ENCODE measurements around the gene KCNH1. TPM values are rescaled to one million over a fixed set of nuclear protein-coding genes. Genes with fewer than 3 reads are reported as not detected.

Gene KCNH1
- polyA plus RNA-seq, 1 donor from 2014 or later: 3.9 TPM

- Histone ChIP-seq H3K9me2 (ENCODE audit: insufficient read depth, low read length) (no peaks in the 10 kb centered on the region), H3K9me3 (ENCODE audit: low read length) (no peaks in the 10 kb centered on the region), H3K36me3 (ENCODE audit: insufficient read depth, low read length) (no peaks in the 10 kb centered on the region), H3K27me3 (ENCODE audit: insufficient read depth, low read depth, low read length) (no peaks in the 10 kb centered on the region), H3K27ac (ENCODE audit: low read length) (no peak overlapping the region), H3K4me2 (ENCODE audit: low read length) (no peak overlapping the region), H3F3A (ENCODE audit: insufficient read depth, low read length, poor library complexity, severe bottlenecking) (no peaks in the 10 kb centered on the region), H2AFZ (ENCODE audit: low read depth, low read length) (no peak overlapping the region), H3K79me2 (replicated peaks; ENCODE audit: insufficient read depth, low read length) (no peaks in the 10 kb centered on the region), H3K4me3 (ENCODE audit: low read length) (no peak overlapping the region), H3K9ac (ENCODE audit: low read length) (no peak overlapping the region), H4K20me1 (ENCODE audit: insufficient read depth) (no peaks in the 10 kb centered on the region)
- TF ChIP-seq CTCF (IDR thresholded peaks at IDR 0.05; ENCODE audit: poor library complexity, severe bottlenecking) (no peak), SMC3 (conservative IDR thresholded peaks at IDR 0.05; ENCODE audit: poor library complexity) (no peak), REST (IDR thresholded peaks at IDR 0.05; ENCODE audit: borderline replicate concordance) (no peak), RAD21 (conservative IDR thresholded peaks at IDR 0.05) (no peak), POLR2AphosphoS5 (IDR thresholded peaks at IDR 0.05) (no peak), MXI1 (conservative IDR thresholded peaks at IDR 0.05; ENCODE audit: poor library complexity, severe bottlenecking) (no peak), EZH2 (IDR thresholded peaks at IDR 0.05; ENCODE audit: borderline replicate concordance, insufficient read depth, low read length, poor library complexity, severe bottlenecking) (no peak), TAF1 (IDR thresholded peaks at IDR 0.05; ENCODE audit: low read depth) (no peak), EP300 (conservative IDR thresholded peaks at IDR 0.05; ENCODE audit: poor library complexity, severe bottlenecking) (no peak)
These were observed 479.6 kb downstream of the KCNH1 start for GRCh38 chr1:210654176-210654981.

DNA sequence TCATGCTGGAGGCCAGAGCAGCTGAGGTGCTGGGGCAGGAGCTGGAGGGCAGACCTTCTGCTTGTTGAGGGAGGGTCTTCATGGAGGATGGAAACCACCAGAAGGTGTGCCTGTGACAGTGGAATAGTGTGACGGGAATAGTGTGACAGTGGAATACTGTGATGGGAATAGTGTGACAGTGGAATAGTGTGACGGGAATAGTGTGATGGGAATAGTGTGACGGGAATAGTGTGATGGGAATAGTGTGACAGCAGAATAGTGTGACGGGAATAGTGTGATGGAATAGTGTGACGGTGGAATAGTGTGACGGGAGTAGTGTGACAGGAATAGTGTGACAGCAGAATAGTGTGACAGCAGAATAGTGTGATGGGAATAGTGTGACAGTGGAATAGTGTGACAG, 480.2 kb downstream of the KCNH1 start:
- Histone ChIP-seq H3K4me3 (ENCODE audit: low read length) (no peak overlapping the region), H3K27me3 (ENCODE audit: insufficient read depth, low read depth, low read length) (no peaks in the 10 kb centered on the region)

More for the DNA sequence above, 480.2 kb downstream of the KCNH1 start:
- Histone ChIP-seq H3F3A (ENCODE audit: insufficient read depth, low read length, poor library complexity, severe bottlenecking) (no peaks in the 10 kb centered on the region), H3K79me2 (replicated peaks; ENCODE audit: insufficient read depth, low read length) (no peaks in the 10 kb centered on the region), H3K4me2 (ENCODE audit: low read length) (no peak overlapping the region), H3K27ac (ENCODE audit: low read length) (no peak overlapping the region), H4K20me1 (ENCODE audit: insufficient read depth) (no peaks in the 10 kb centered on the region), H3K9me2 (ENCODE audit: insufficient read depth, low read length) (no peaks in the 10 kb centered on the region), H3K9me3 (ENCODE audit: low read length) (no peaks in the 10 kb centered on the region), H3K9ac (ENCODE audit: low read length) (no peak overlapping the region), H2AFZ (ENCODE audit: low read depth, low read length) (no peak overlapping the region), H3K36me3 (ENCODE audit: insufficient read depth, low read length) (no peaks in the 10 kb centered on the region)
- TF ChIP-seq MXI1 (conservative IDR thresholded peaks at IDR 0.05; ENCODE audit: poor library complexity, severe bottlenecking) (no peak), SMC3 (conservative IDR thresholded peaks at IDR 0.05; ENCODE audit: poor library complexity) (no peak), EZH2 (IDR thresholded peaks at IDR 0.05; ENCODE audit: borderline replicate concordance, insufficient read depth, low read length, poor library complexity, severe bottlenecking) (no peak), CTCF (IDR thresholded peaks at IDR 0.05; ENCODE audit: poor library complexity, severe bottlenecking) (no peak), TAF1 (IDR thresholded peaks at IDR 0.05; ENCODE audit: low read depth) (no peak), RAD21 (conservative IDR thresholded peaks at IDR 0.05) (no peak), POLR2AphosphoS5 (IDR thresholded peaks at IDR 0.05) (no peak), REST (IDR thresholded peaks at IDR 0.05; ENCODE audit: borderline replicate concordance) (no peak), EP300 (conservative IDR thresholded peaks at IDR 0.05; ENCODE audit: poor library complexity, severe bottlenecking) (no peak)

Measured in neural cell (in vitro differentiated cells).